IPS-20b (cell line): ENCODE data around the gene SEMA4D.

Experiments
- H3K27ac ChIP-seq: one replicate; pipeline ENCODE4 v1.5.1; 2013; ENCODE audit warnings: low read length
- H3K27me3 ChIP-seq: 2 replicates; pipeline ENCODE4 v1.6.1; 2013; ENCODE audit warnings: mild to moderate bottlenecking, low read length, inconsistent platforms; ENCODE audit not compliant: insufficient read depth
- H3K36me3 ChIP-seq: 2 replicates; pipeline ENCODE4 v1.6.1; 2013; ENCODE audit warnings: low read depth, mild to moderate bottlenecking, inconsistent platforms, low read length, moderate library complexity; ENCODE audit not compliant: insufficient read depth
- H3K4me1 ChIP-seq: 2 replicates; pipeline ENCODE4 v1.6.1; 2013; ENCODE audit warnings: mild to moderate bottlenecking, control low read depth, inconsistent platforms, low read length, moderate library complexity; ENCODE audit not compliant: insufficient read depth
- H3K4me3 ChIP-seq: 2 replicates; pipeline ENCODE4 v1.5.1; 2013; ENCODE audit warnings: mild to moderate bottlenecking, low read length, inconsistent platforms
- H3K9ac ChIP-seq: 2 replicates; pipeline ENCODE4 v1.6.1; 2013; ENCODE audit warnings: low read depth, mild to moderate bottlenecking, inconsistent platforms, low read length, moderate library complexity
- H3K9me3 ChIP-seq: 2 replicates; pipeline ENCODE4 v1.6.1; 2013; ENCODE audit warnings: mild to moderate bottlenecking, low read depth, low read length, inconsistent platforms; ENCODE audit not compliant: insufficient read depth

Gene SEMA4D

GRCh38 chr9:89420397-89421178 is 77.3 kb downstream of the SEMA4D start:
- Histone ChIP-seq H3K36me3 (no peaks in the 10 kb centered on the region), H3K9ac (no peak overlapping the region), H3K4me3 (no peak overlapping the region), H3K27me3 (no peaks in the 10 kb centered on the region), H3K4me1 (no peaks in the 10 kb centered on the region), H3K9me3 (no peaks in the 10 kb centered on the region), H3K27ac (no peak overlapping the region)

GRCh38 chr9:89419978-89420394 is 77.9 kb downstream of the SEMA4D start:
- Histone ChIP-seq H3K4me1 (no peaks in the 10 kb centered on the region), H3K27ac (no peak overlapping the region), H3K27me3 (no peaks in the 10 kb centered on the region), H3K9me3 (no peaks in the 10 kb centered on the region), H3K36me3 (no peaks in the 10 kb centered on the region), H3K4me3 (no peak overlapping the region), H3K9ac (no peak overlapping the region)

- Histone ChIP-seq H3K4me3 (no peak overlapping the region), H3K27ac (no peak overlapping the region), H3K36me3 (no peaks in the 10 kb centered on the region), H3K9me3 (no peaks in the 10 kb centered on the region), H3K27me3 (no peaks in the 10 kb centered on the region), H3K4me1 (no peaks in the 10 kb centered on the region), H3K9ac (no peak overlapping the region)
Measured at GRCh38 chr9:89418882-89419640, 78.9 kb downstream of the SEMA4D start.

- Histone ChIP-seq H3K27me3 (no peaks in the 10 kb centered on the region), H3K4me3 (no peak overlapping the region), H3K36me3 (no peaks in the 10 kb centered on the region), H3K9me3 (no peaks in the 10 kb centered on the region), H3K4me1 (peaks cover 3% of the 10 kb centered on the region), H3K27ac (no peak overlapping the region), H3K9ac (no peak overlapping the region)
Measured at GRCh38 chr9:89418474-89418845, 79.5 kb downstream of the SEMA4D start.

- H3K27ac ChIP-seq: no peak overlapping the region
- H3K4me3 ChIP-seq: no peak overlapping the region
- no peaks in the 10 kb centered on the region for H3K36me3 ChIP-seq
- no peaks in the 10 kb centered on the region for H3K9me3 ChIP-seq
- H3K9ac ChIP-seq: no peak overlapping the region
- peaks cover 8% of the 10 kb centered on the region for H3K4me1 ChIP-seq
- H3K27me3 ChIP-seq: no peaks in the 10 kb centered on the region
Measured at GRCh38 chr9:89417832-89418473, 80.0 kb downstream of the SEMA4D start.

- Histone ChIP-seq H3K4me1 (peaks cover 27% of the 10 kb centered on the region), H3K36me3 (no peaks in the 10 kb centered on the region), H3K9me3 (no peaks in the 10 kb centered on the region), H3K27me3 (no peaks in the 10 kb centered on the region), H3K27ac (no peak overlapping the region), H3K4me3 (no peak overlapping the region), H3K9ac (no peak overlapping the region)
Measured at GRCh38 chr9:89414670-89415324, 83.1 kb downstream of the SEMA4D start.

GRCh38 chr9:89413963-89414638 is 83.8 kb downstream of the SEMA4D start:
- Histone ChIP-seq H3K4me1 (peaks cover 27% of the 10 kb centered on the region), H3K9ac (no peak overlapping the region), H3K4me3 (no peak overlapping the region), H3K27me3 (no peaks in the 10 kb centered on the region), H3K9me3 (no peaks in the 10 kb centered on the region), H3K36me3 (no peaks in the 10 kb centered on the region), H3K27ac (no peak overlapping the region)

- H3K9me3 ChIP-seq: no peaks in the 10 kb centered on the region
- H3K27me3 ChIP-seq: no peaks in the 10 kb centered on the region
- peak overlapping the region; percentile 18 for H3K9ac ChIP-seq
- no peak overlapping the region for H3K27ac ChIP-seq
- no peaks in the 10 kb centered on the region for H3K36me3 ChIP-seq
- peak overlapping the region; percentile 48 for H3K4me3 ChIP-seq
- peaks cover 27% of the 10 kb centered on the region for H3K4me1 ChIP-seq
Measured at GRCh38 chr9:89412951-89413350, 85.0 kb downstream of the SEMA4D start.

GRCh38 chr9:89412541-89412940 is 85.4 kb downstream of the SEMA4D start:
- peaks cover 27% of the 10 kb centered on the region for H3K4me1 ChIP-seq
- no peaks in the 10 kb centered on the region for H3K27me3 ChIP-seq
- no peaks in the 10 kb centered on the region for H3K36me3 ChIP-seq
- peak overlapping the region; percentile 48; the same call in 1 of the 2 replicates for H3K4me3 ChIP-seq
- H3K9me3 ChIP-seq: no peaks in the 10 kb centered on the region
- H3K9ac ChIP-seq: peak overlapping the region; percentile 18; the same call in 1 of the 2 replicates
- no peak overlapping the region for H3K27ac ChIP-seq

- Histone ChIP-seq H3K27me3 (no peaks in the 10 kb centered on the region), H3K27ac (no peak overlapping the region), H3K36me3 (no peaks in the 10 kb centered on the region), H3K4me3 (no peak overlapping the region), H3K9me3 (no peaks in the 10 kb centered on the region), H3K9ac (no peak overlapping the region; the same call in 1 of the 2 replicates), H3K4me1 (peaks cover 27% of the 10 kb centered on the region)
Measured at GRCh38 chr9:89411759-89412158, 86.2 kb downstream of the SEMA4D start.
